SK-N-MC (cell line): ENCODE measurements around the gene GGT6.

Experiments
- DNase-seq: peaks from one replicate; pipeline ENCODE4 v3.0.0-alpha.2; 2011; ENCODE audit warnings: low read depth, low spot score
- H3K27ac ChIP-seq: fragments of 200-600 bp; sonication (generic); 2 replicates; pipeline ENCODE4 v1.5.1; 2016; ENCODE audit warnings: mixed run types
- H3K36me3 ChIP-seq: fragments of 200-600 bp; sonication (generic); 2 replicates; pipeline ENCODE4 v1.6.1; 2017; ENCODE audit warnings: antibody characterized with exemption, low read length, mixed read lengths; ENCODE audit not compliant: insufficient read depth
- H3K4me3 ChIP-seq: fragments of 200-600 bp; sonication (generic); 2 replicates; pipeline ENCODE4 v1.5.1; 2016
- H3K9ac ChIP-seq: fragments of 200-600 bp; sonication (generic); 2 replicates; pipeline ENCODE4 v1.8.0; 2017; ENCODE audit warnings: mixed run types, mixed read lengths; ENCODE audit not compliant: insufficient read length
- H3K9me3 ChIP-seq: fragments of 200-600 bp; sonication (generic); 2 replicates; pipeline ENCODE4 v1.6.1; 2017; ENCODE audit warnings: low read depth, mild to moderate bottlenecking, antibody characterized with exemption, low read length, moderate library complexity, mixed read lengths
- EZH2 ChIP-seq: fragments of 200-600 bp; sonication (generic); IDR thresholded peaks from one replicate; pipeline ENCODE4 v1.6.1; 2017; ENCODE audit warnings: antibody characterized with exemption
- FOXP2 ChIP-seq: optimal IDR thresholded peaks from 2 replicates; pipeline ENCODE3; 2011; ENCODE audit warnings: mild to moderate bottlenecking, moderate library complexity; ENCODE audit not compliant: insufficient read depth; ENCODE audit errors: extremely low read length, control extremely low read depth
- POLR2AphosphoS5 ChIP-seq: IDR thresholded peaks from 2 replicates; pipeline ENCODE4 v1.6.1; 2012; ENCODE audit warnings: mild to moderate bottlenecking, low read depth, low read length, borderline replicate concordance

Gene GGT6

DNA sequence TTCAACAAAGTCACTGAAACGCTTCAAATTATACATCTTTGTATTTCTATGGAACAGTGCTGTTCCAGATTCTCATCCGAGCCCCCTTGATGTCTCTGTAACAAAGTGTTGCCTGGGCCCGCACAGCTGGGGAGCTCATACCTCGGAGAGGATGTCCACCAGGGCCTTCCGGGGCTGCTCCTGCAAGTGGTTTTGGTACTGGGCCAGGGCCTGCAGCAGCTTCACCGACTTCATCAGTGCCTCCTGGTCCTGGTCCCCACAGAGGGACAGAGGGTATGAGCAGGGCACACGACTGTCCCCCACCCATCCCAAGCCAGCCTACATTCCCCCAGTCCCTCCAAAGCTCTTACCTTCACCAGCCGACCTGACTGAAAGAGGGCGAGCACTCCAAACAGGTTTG lies 6.7 kb downstream of the GGT6 start:
- Histone ChIP-seq H3K9me3 (no peaks in the 10 kb centered on the region), H3K4me3 (peak overlapping the region; percentile 99), H3K9ac (peak overlapping the region; percentile 93), H3K27ac (no peak overlapping the region), H3K36me3 (peaks cover 53% of the 10 kb centered on the region)
- no peak for DNase-seq
- TF ChIP-seq POLR2AphosphoS5, result no peak
- TF ChIP-seq FOXP2, result no peak
- no peak for TF ChIP-seq EZH2

DNA sequence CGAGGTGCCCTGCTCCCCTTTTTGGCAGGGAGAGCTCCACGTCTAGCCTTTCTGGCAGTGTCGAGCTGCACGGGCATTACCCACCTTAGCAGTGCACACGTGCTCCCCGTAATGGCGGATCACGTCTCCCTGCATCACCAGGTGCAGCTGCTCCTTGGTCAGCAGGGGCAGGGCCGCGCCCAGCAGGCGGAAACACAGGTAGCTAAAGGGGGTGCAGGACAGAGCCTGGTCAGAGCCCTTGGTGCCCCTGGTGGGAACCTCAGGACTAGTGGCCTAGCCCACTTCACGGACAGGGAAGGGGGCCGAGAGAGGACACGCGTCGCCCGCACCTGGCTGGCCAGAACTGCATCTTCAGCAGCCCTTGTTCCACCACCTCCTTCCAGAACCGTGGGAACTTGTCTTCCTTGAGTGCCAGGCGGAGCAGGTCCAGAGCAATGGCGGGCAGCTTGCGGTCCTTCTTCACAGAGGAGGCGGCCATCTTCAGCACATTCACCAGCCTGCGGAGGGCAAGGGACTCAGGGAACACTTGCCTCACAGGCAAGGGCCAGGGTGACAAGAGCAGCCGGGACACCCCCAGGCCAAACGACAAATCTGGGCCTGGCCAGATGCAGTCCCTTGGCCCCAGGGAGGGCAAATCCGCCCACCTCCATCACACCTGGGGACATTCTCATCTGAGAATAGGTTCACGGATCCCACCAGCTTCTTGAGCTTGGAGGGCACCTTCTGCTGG lies 8.4 kb downstream of the GGT6 start:
- H3K27ac ChIP-seq, result no peak overlapping the region
- no peak overlapping the region for H3K4me3 ChIP-seq
- no peak for TF ChIP-seq FOXP2
- no peak for TF ChIP-seq EZH2
- no peak for TF ChIP-seq POLR2AphosphoS5
- no peaks in the 10 kb centered on the region for H3K9me3 ChIP-seq
- peaks cover 70% of the 10 kb centered on the region for H3K36me3 ChIP-seq
- H3K9ac ChIP-seq, result no peak overlapping the region
- DNase-seq, result no peak

DNA sequence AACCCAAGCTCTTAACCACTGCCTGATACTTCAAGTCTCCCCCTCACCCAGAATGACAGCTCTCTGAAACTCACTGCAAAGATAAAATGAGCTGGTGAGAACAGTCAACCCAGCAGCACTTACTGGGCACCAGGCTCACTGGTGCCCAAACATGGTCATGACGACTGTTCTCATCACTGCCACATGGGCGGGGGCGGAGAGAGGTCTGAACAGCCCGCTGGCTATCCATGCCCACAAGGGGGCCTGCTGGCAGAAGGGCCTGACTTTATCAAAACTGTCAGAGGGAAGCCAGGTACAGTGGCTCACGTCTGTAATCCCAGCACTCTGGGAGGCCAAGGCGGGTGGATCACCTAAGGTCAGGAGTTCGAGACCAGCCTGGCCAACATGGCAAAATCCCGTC lies 9.2 kb downstream of the GGT6 start:
- no peak for TF ChIP-seq FOXP2
- no peak for TF ChIP-seq POLR2AphosphoS5
- no peak for TF ChIP-seq EZH2
- Histone ChIP-seq H3K9ac (no peak overlapping the region), H3K27ac (no peak overlapping the region), H3K4me3 (no peak overlapping the region), H3K9me3 (no peaks in the 10 kb centered on the region), H3K36me3 (peaks cover 78% of the 10 kb centered on the region)
- no peak for DNase-seq

DNA sequence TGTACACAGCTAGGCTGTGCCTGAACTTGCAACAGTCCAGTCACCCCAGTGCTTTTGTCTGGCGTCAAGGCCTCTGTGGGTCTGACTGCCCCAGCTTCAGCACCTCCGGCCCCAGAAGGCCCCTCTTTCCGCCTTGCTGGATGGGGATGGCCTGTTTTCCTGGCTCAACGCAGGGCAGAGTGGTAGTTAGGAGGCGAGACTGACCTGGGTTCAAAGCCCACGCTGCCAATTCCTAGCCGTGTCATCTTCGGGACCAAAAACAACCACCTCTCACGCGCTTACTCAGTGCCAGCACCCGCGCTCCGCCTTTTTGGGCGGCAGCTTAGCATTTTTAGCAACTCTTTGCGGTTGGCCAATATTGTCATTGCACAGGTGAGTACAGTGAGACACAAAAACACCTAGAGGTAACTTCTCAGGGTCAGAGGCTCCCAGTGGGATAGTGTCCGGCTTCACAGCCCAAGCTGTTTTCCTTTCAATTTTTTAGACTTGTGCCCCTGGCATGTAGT lies 9.8 kb downstream of the GGT6 start:
- Histone ChIP-seq H3K9me3 (no peaks in the 10 kb centered on the region), H3K4me3 (no peak overlapping the region), H3K9ac (no peak overlapping the region), H3K27ac (no peak overlapping the region), H3K36me3 (peaks cover 81% of the 10 kb centered on the region)
- DNase-seq, result no peak
- TF ChIP-seq EZH2, result no peak
- no peak for TF ChIP-seq FOXP2
- TF ChIP-seq POLR2AphosphoS5, result no peak

DNA sequence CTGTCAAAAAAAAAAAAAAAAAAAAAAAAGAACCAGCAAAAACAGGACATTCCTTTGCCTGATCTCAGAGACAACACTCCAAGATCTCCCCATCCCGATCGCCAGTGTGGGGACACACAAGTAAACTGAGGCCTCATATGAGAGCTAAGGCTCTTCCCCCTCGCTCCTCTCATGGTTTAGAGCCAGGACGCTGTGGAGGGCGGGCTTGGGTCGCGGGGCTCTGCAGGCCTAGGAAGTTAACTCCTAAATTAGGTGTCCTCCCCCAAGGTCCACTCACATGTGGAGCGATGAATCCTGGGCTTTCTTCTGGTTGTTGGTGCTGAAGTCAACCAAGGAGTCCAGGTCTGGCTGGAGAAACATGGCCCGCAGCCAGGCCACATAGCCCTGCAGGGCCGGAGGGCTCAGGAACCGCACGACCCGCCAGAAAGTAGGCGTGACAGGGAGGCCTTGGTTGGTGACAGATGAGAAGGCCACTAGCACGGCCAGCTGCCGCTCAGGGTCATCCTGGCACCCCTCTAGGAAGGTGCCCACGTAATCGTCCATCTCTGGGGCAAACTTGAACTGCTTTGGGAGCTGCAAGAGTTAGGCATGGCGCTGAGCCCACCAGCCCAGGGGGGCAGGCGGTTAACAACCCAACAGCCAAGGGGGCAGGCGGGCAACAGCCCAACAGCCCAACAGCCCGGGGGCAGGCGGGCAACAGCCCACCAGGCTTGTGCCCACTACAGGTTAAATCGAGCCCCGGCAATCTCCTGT lies 10.4 kb downstream of the GGT6 start:
- Histone ChIP-seq H3K4me3 (no peak overlapping the region), H3K9me3 (no peaks in the 10 kb centered on the region), H3K27ac (no peak overlapping the region), H3K9ac (no peak overlapping the region), H3K36me3 (peaks cover 87% of the 10 kb centered on the region)
- no peak for DNase-seq
- TF ChIP-seq EZH2 (no peak), POLR2AphosphoS5 (no peak), FOXP2 (no peak)

DNA sequence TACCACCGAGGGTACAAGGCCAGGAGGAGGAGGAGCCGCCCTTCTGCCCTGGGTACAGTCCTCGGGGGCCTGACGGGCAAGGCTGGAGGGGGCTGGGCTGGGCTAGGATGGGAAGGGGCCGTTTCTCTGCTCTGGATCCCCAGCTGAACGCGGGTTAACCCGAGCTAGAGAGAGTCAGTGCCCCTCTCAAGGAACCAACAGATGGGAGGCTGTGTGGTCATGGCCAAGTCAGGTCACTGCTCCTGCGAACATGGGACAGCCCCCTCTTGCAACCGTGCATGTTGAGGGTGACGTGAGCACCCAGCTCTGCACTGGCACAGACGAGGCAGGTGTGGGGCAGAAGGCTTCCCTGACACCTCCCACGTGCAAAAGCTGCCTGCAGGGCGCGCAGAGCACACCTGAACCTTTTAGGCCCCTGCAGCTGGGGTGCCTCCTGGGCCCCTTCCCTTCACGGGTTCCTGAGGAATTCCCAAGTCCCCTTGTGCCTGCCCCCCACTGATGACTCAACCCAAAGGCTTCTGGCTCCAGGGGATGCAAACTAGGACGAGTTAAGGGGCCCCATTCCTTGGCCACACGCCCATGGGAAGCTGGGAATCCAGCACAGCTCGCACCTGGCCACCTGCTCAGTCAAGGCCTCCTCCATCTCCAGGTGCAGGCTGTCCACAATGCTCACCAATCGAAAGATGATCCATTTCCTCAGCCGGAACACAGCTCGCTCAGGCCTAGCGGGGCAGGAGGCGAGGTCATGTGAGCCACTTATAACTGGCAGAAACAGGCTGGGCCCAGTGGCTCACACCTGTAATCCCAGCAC lies 11.5 kb downstream of the GGT6 start:
- no peak for DNase-seq
- no peak overlapping the region for H3K9ac ChIP-seq
- no peaks in the 10 kb centered on the region for H3K9me3 ChIP-seq
- TF ChIP-seq POLR2AphosphoS5 (no peak), EZH2 (no peak), FOXP2 (no peak)
- no peak overlapping the region for H3K4me3 ChIP-seq
- H3K36me3 ChIP-seq, result peaks cover 85% of the 10 kb centered on the region
- no peak overlapping the region for H3K27ac ChIP-seq

DNA sequence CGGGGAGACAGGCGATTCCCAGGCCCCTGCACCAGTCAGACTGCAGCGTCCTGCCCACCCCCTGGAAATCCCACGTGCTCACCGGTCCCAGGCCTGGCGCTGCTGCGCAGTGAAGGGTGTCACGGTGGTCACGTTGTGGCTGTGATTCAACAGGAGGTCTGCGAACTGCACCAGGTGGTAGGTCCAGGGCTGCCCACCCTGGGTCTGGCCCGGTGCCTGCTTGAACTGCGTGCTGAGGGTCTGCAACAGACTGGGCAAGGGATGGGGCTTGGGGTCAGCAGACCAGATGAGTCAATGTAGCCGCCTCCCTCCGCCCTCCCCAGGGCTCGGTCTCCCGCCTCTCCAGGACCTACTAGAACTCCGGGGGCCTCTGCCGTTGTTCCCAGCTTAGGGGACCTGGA lies 12.3 kb downstream of the GGT6 start:
- DNase-seq, result no peak
- TF ChIP-seq FOXP2 (no peak), EZH2 (no peak), POLR2AphosphoS5 (no peak)
- Histone ChIP-seq H3K9me3 (no peaks in the 10 kb centered on the region), H3K4me3 (no peak overlapping the region), H3K27ac (no peak overlapping the region), H3K36me3 (peaks cover 84% of the 10 kb centered on the region), H3K9ac (no peak overlapping the region)
